Islet of Langerhans (tissue), 1 donor: ENCODE data around the gene F11R.
"Not testable (repeated sequence)": the region's sequence is repeated elsewhere in the genome, so short reads cannot be mapped to it uniquely, and the experiment has no call there.

Source experiments
- FAIRE-seq: peaks from one replicate; lab custom pipeline; 2011; peaks lifted over from hg19 to GRCh38; lab: Jason Lieb, UNC

Gene F11R

GRCh38 chr1:161020509-161021164, at the start of gene F11R:
Gene F11R, minus strand, starts transcription at chr1:161021152. Its CDS starts 79 bp downstream, at chr1:161021073.
- no peak for FAIRE-seq

DNA sequence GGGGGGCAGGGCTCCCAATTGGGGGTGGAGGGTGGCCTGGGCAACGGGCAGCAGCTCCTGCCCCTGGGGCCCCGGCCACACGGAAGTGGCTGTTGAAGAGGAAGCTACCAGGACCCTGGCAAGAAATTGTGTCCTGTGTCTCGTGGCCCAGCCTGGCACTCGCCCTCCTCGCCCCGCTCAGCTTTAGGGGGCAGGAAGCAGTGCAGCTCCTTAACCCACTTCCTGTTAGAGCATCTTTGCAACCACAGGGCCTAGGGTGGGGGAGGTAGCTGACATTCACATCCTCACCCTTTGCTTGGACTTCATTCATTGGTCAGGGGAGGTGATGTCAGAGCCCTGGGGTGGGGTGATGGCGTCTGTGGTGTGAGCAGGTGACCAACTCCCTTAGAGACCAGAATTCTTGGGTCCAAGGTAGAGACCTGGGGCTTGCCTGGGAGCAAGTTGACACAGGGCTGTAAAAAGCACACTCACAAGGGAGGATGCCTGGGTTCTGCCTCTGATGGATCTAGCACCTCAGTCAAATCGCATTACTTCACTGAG, 48.8 kb upstream of the F11R start, which contains the start of gene ARHGAP30:
TSS of gene ARHGAP30 (minus strand) at position 161 of the 540 bp plus-strand sequence. CDS start 267 bp downstream, outside the sequence.
- no peak for FAIRE-seq

- FAIRE-seq, result no peak
Measured at GRCh38 chr1:161069241-161069640, 48.3 kb upstream of the F11R start.

DNA sequence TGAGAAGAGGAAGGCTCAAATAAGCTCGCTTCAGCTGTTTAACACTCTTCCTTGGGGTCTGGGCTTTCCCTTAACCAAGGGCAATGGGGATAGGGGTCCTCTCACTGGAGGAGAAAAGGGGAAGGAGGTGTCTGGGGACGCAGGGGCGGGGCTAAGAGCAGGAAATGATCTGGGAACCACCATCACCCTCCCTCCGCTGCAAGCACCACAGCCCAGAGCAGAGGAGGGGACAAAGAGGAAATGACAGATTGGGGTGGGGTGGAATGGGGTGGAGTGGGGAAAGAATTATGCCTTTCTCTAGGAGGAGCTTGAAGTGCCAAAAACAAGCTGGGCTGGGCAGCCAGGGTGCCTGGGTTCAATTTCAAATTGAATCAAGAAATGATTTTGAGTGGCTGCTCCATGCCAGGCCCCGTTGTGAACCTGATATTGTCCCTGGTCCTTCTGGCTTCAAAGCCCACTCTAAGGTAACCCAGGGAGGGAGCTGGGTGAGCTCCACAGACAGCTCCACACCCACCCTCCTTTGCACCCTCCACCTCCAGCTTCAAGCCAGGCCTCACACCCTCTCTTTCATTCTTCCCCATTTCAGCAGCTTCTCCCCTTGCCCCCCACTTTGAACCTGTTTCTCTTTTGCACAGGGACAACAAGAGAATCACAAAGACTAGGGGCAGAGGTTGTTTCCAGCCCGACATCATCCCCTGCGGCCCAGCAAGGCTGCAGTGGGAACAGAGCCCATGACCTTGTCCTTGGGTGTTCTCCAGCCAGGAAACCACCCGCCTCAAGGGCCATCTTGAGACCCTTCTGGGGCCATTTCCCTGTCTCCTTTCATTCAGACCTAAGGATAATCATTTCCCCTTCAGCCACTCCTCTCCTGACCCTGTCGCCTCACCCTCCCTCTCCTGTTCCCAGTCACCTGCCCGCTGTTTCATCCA, 47.6 kb upstream of the F11R start:
- FAIRE-seq, result no peak

DNA sequence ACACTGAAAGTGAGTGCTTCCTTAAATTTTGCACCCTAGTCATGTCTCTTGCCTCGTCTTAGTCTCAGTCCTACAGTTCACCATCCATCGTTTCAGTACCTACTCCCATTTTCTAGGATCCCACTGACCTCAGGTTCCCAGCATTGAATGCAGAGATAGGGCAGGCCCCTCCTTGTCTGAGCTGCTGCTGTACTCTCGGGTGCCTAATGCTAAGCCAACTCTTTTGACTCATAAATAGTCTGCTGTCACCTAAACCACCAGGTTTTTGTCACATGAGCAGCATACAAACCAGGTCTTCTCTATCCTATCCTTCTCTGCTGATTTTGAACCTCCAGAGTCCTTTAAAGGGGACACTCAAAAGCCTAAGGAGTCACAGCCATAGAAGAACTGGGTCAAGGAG, 45.7 kb upstream of the F11R start:
- FAIRE-seq, result no peak

DNA sequence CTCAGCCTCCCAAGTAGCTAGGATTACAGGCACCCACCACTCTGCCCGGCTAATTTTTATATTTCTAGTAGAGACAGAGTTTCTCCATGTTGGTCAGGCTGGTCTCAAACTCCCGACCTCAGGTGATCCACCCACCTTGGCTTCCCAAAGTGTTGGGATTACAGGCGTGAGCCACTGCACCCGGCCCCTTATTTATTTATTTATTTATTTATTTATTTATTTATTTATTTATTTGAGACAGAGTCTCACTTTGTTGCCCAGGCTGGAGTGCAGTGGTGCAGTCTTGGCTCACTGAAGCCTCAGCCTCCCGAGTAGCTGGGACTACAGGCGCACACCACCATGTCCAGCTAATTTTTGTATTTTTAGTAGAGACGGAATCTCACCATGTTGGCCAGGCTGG, 44.7 kb upstream of the F11R start:
- not testable (repeated sequence) for FAIRE-seq

DNA sequence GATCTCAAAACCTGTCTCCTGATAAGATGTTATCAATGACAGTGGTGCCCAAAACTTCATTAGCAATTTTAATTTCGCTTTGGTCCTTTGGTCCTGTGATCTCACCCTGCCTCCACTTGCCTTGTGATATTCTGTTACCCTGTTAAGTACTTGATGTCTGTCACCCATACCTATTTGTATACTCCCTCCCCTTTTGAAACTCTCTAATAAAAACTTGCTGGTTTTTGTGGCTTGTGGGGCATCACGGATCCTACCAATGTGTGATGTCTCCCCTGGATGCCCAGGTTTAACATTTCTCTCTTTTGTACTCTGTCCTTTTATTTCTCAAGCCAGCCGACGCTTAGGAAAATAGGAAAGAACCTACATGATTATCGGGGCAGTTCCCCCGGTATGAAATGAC, 43.0 kb upstream of the F11R start:
- FAIRE-seq, result not testable (repeated sequence)

- no peak for FAIRE-seq
Measured at GRCh38 chr1:161061419-161061818, 40.5 kb upstream of the F11R start.

GRCh38 chr1:161059293-161059692, 38.3 kb upstream of the F11R start:
- no peak for FAIRE-seq

- FAIRE-seq, result no peak
Measured at GRCh38 chr1:161054805-161055204, 33.9 kb upstream of the F11R start.

DNA sequence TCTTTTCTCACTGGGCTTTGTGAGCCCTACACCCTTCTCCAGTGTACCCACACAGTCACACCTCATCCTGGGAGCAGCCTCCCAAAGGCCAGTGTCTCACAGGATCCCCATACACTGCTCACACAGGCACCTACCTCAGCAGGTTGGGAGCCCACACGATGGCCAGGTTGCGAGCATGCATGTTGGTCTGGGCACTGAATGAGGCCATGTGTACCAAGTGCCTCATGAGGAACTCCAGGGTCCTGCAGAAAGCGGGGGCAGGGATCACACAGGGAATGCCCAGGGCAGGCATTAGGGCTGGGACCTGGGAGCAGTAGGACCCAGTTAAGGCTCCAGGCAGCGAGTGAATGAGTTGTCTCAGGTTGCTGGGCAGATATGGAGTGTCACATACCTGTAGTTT, 33.3 kb upstream of the F11R start:
- no peak for FAIRE-seq

- FAIRE-seq, result no peak
Measured at GRCh38 chr1:161052899-161053298, 31.9 kb upstream of the F11R start.

- no peak for FAIRE-seq
Measured at GRCh38 chr1:161051219-161051618, 30.3 kb upstream of the F11R start.

- no peak for FAIRE-seq
Measured at GRCh38 chr1:161048949-161049722, 28.2 kb upstream of the F11R start.

DNA sequence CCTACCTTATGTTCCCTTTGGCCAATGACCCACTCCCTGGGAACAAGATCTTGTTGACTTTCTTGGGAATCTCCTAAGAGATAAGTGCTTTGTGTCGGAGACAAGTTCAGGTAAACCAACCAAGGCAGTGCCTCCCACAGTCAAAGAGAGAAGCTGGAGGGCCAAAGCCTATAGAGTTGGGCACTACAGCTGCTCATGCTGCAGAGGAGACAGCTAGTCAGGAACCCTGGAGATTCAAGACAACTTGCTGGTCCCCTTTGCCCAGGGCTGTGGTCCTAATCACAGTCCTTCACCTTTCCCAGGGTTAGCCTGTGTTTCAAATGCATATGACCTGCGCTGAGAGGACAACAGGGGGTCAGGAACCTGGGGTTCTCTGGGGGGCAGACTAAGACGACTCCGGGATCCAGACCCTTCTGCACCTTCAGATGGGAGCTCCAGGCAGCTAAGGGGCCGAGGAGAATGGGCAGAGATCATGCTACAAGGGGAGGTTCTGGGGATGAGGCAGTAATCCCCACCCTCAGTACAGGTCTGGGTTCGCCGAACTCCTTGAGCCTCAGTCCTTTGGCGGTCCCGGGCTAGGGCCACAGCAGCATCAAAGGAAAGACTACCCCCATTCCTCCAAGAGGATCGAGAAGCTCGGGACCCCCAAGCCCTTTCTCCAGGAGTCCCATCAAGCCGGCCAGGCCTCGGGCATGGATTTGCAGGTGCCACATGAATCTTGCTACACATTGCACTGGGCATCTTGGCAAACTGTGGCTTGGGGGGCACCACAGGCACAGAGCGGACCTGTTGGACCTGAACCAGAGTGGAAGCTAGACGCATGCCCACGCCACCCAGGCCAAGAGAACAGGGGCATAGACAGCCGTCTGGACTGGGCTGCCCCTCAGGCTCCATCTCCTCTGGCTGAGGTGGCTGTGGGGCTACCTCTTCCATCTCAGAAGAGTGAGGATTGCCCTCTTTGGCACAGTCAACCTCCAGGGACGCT, 26.8 kb upstream of the F11R start:
- FAIRE-seq, result no peak

GRCh38 chr1:161046605-161047228, 25.8 kb upstream of the F11R start:
- FAIRE-seq, result peak; percentile 75

DNA sequence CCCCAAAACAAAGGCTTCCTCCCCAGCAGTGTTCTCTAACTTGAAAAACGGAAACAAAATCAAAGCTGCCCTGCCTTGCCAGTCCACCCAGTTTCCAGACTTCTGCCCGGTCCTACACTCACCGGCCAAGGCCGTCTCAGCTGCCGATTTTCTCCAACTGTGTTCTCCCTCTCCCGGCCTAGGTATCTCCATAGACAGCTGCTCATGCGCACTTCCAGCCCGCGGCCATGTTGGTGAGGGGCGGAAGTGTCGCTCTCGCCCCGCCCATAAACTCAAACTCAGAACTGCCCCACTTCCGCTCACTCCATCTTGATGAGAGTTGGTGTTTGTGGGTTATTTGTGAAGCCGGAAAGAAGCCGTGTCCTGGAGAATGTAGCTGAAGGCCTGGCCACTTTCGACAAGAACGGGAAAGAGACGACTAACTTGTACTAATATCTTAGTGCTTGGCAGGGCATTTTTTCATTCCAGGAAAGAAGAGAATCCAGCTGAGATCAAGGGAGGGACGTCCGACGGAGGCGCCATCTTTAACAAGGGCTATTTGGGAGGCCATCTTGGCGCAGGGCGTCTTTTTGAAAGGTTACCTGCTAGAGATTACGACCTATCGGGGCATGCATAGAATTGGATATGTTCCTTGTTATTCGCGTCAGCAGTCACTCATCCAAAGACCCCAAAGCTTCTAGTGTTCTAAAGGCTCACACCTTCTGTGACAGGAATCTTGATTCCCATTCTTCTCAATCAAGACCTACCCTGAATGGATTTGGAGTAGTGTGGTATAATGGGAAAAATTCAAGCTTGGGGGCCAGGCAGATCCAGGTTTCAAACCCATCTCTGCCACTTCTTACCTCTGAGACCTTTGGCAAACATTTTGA, 25.0 kb upstream of the F11R start, which contains the start of gene USF1:
TSS of gene USF1 (minus strand) at position 242 of the 869 bp plus-strand sequence. CDS start 2,702 bp downstream, outside the sequence.
- peak; percentile 38 for FAIRE-seq

- FAIRE-seq, result peak; percentile 24
Measured at GRCh38 chr1:161044908-161045735, 24.2 kb upstream of the F11R start.

GRCh38 chr1:161044535-161044907, 23.6 kb upstream of the F11R start:
- no peak for FAIRE-seq
